ENCODE results near the gene CMIP. TPM values are rescaled to one million over a fixed set of nuclear protein-coding genes. Genes with fewer than 3 reads are reported as not detected.
"Not testable (repeated sequence)": the region's sequence is repeated elsewhere in the genome, so short reads cannot be mapped to it uniquely, and the experiment has no call there.

CMIP gene
- polyA plus RNA-seq (ENCODE audit: insufficient read length): 11.9 TPM

- peak; percentile 62 for DNase-seq (ENCODE audit: low read depth)
Observed at GRCh38 chr16:81444448-81445121, at the start of gene CMIP. Gene CMIP, plus strand, starts transcription at chr16:81444808.

- DNase-seq (ENCODE audit: low read depth): no peak
Observed at GRCh38 chr16:81394966-81395655, 49.5 kb upstream of the CMIP start.

- no peak for DNase-seq (ENCODE audit: low read depth)
Observed at GRCh38 chr16:81397058-81397878, 47.3 kb upstream of the CMIP start.

- DNase-seq (ENCODE audit: low read depth): no peak
Observed at GRCh38 chr16:81397879-81398520, 46.6 kb upstream of the CMIP start.

GRCh38 chr16:81399909-81400308 lies 44.7 kb upstream of the CMIP start:
- DNase-seq (ENCODE audit: low read depth): no peak

GRCh38 chr16:81401035-81401950 lies 43.3 kb upstream of the CMIP start:
- no peak for DNase-seq (ENCODE audit: low read depth)

GRCh38 chr16:81403208-81403600 lies 41.4 kb upstream of the CMIP start:
- no peak for DNase-seq (ENCODE audit: low read depth)

- DNase-seq (ENCODE audit: low read depth): peak; percentile 8
Observed at GRCh38 chr16:81403601-81404391, 40.8 kb upstream of the CMIP start.

- DNase-seq (ENCODE audit: low read depth): not testable (repeated sequence)
Observed at GRCh38 chr16:81405002-81405401, 39.6 kb upstream of the CMIP start.

- no peak for DNase-seq (ENCODE audit: low read depth)
Observed at GRCh38 chr16:81405702-81406113, 38.9 kb upstream of the CMIP start.

- no peak for DNase-seq (ENCODE audit: low read depth)
Observed at GRCh38 chr16:81408409-81408950, 36.1 kb upstream of the CMIP start.

- DNase-seq (ENCODE audit: low read depth): no peak
Observed at GRCh38 chr16:81409016-81409556, 35.5 kb upstream of the CMIP start.

- DNase-seq (ENCODE audit: low read depth): no peak
Observed at GRCh38 chr16:81410643-81411293, 33.8 kb upstream of the CMIP start.

GRCh38 chr16:81413245-81413990 lies 31.2 kb upstream of the CMIP start:
- no peak for DNase-seq (ENCODE audit: low read depth)

- no peak for DNase-seq (ENCODE audit: low read depth)
Observed at GRCh38 chr16:81415751-81416150, 28.9 kb upstream of the CMIP start.

GRCh38 chr16:81416749-81417148 lies 27.9 kb upstream of the CMIP start:
- no peak for DNase-seq (ENCODE audit: low read depth)

- no peak for DNase-seq (ENCODE audit: low read depth)
Observed at GRCh38 chr16:81417210-81417609, 27.4 kb upstream of the CMIP start.

GRCh38 chr16:81419806-81420205 lies 24.8 kb upstream of the CMIP start:
- DNase-seq (ENCODE audit: low read depth): no peak
